CD8-positive, alpha-beta memory T cell (primary cell): ENCODE data around the gene P2RX1. TPM values are rescaled to one million over a fixed set of nuclear protein-coding genes. Genes with fewer than 3 reads are reported as not detected.
"Not testable (repeated sequence)": the region's sequence is repeated elsewhere in the genome, so short reads cannot be mapped to it uniquely, and the experiment has no call there.

Experiments
- CTCF ChIA-PET: fragments of 350-600 bp; sonication (Branson Sonifier 250); formaldehyde crosslinking; loops from one replicate; lab custom pipeline; 2021; ENCODE audit warnings: antibody characterized with exemption; lab: Charles Lee
- POLR2A ChIA-PET: fragments of 350-600 bp; sonication (Branson Sonifier 250); formaldehyde crosslinking; loops from one replicate; lab custom pipeline; 2021; ENCODE audit warnings: antibody characterized with exemption; lab: Charles Lee
- DNase-seq, 5 donors: peaks; one replicate each; pipeline versions ENCODE4 v3.0.0 to v3.0.0-alpha.2; 2020 to 2022; ENCODE audit warnings: mixed read lengths in 1 of 5
- H3K27ac ChIP-seq: one replicate; pipeline ENCODE4 v1.7.0; 2013; ENCODE audit warnings: low read depth, mild to moderate bottlenecking, low read length, moderate library complexity
- H3K27me3 ChIP-seq: 2 replicates; pipeline ENCODE4 v1.7.0; 2013; ENCODE audit warnings: low read length, mild to moderate bottlenecking; ENCODE audit not compliant: insufficient read depth, poor library complexity, severe bottlenecking
- H3K36me3 ChIP-seq: 2 replicates; pipeline ENCODE4 v1.7.0; 2013; ENCODE audit warnings: mild to moderate bottlenecking, low read length, moderate library complexity; ENCODE audit not compliant: insufficient read depth
- H3K4me1 ChIP-seq: 2 replicates; pipeline ENCODE4 v1.7.0; 2013; ENCODE audit warnings: mild to moderate bottlenecking, low read length, moderate library complexity; ENCODE audit not compliant: insufficient read depth
- H3K4me3 ChIP-seq: 2 replicates; pipeline ENCODE4 v1.7.0; 2013; ENCODE audit warnings: mild to moderate bottlenecking, low read length
- H3K9me3 ChIP-seq: 2 replicates; pipeline ENCODE4 v1.7.0; 2013; ENCODE audit warnings: mild to moderate bottlenecking, low read length
- H3K27ac Mint-ChIP-seq, 8 donors: one replicate each; pipeline ENCODE4 v1.8.0; 2020 to 2021; ENCODE audit warnings: mixed read lengths in 8 of 8, mild to moderate bottlenecking in 6 of 8, inconsistent platforms in 3 of 8, moderate library complexity in 3 of 8
- H3K27me3 Mint-ChIP-seq, 2 donors: one replicate each; pipeline ENCODE4 v1.8.0; 2020 to 2021; ENCODE audit warnings: mixed read lengths in 2 of 2, mild to moderate bottlenecking in 1 of 2, moderate library complexity in 1 of 2
- H3K36me3 Mint-ChIP-seq, 3 donors: one replicate each; pipeline ENCODE4 v1.8.0; 2020 to 2021; ENCODE audit warnings: mixed read lengths in 3 of 3, inconsistent platforms in 1 of 3, mild to moderate bottlenecking in 1 of 3
- H3K4me1 Mint-ChIP-seq, 3 donors: one replicate each; pipeline ENCODE4 v1.8.0; 2020 to 2021; ENCODE audit warnings: mixed read lengths in 3 of 3, inconsistent platforms in 1 of 3, mild to moderate bottlenecking in 1 of 3
- H3K4me3 Mint-ChIP-seq, 7 donors: one replicate each; pipeline ENCODE4 v1.8.0; 2020 to 2021; ENCODE audit warnings: mixed read lengths in 7 of 7, mild to moderate bottlenecking in 6 of 7, moderate library complexity in 4 of 7, inconsistent platforms in 2 of 7
- H3K9me3 Mint-ChIP-seq, 5 donors: one replicate each; pipeline ENCODE4 v1.8.0; 2020 to 2022; ENCODE audit warnings: mixed read lengths in 5 of 5, mild to moderate bottlenecking in 3 of 5, moderate library complexity in 2 of 5, inconsistent platforms in 1 of 5
- polyA plus RNA-seq: library from polyadenylated mRNA; unstranded; fragments of 300-500 nt; fragmentation: Illumina TruSeq; gene quantifications from one replicate; pipeline ENCODE4 v1.2.3, GENCODE V29; 2021
- total RNA-seq, 2 experiments: library from RNA; stranded (reverse); gene quantifications; one replicate each; pipeline ENCODE4 v1.2.3, GENCODE V29; 2021

The P2RX1 gene
- total and polyA plus RNA-seq, 3 experiments from 2014 or later, result 0.13 to 0.22 TPM; not detected in 1

DNA sequence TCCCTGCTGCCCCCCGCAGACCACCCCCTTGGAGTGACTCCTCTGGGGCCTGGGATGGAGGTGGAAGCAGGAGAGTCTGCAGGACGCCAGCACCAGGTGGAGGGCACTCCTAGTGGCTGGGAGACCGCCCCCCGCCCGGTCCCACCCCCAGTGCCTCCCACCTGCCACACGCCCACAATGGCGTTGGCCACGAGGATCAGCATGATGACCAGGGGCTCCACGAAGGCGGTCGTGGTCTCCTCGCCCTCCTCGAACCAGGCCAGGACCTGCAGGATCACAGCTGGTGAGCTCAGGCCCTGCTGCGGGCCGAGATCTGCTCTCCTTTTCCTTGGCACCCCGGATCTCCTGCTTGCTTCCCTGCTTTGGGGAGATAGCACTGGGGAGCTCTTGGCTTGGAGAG, 35.2 kb upstream of the P2RX1 start:
- Histone ChIP-seq H3K27ac (no peak overlapping the region), H3K4me1 (peaks cover 3% of the 10 kb centered on the region), H3K36me3 (peaks cover 22% of the 10 kb centered on the region), H3K27me3 (no peaks in the 10 kb centered on the region), H3K4me3 (no peak overlapping the region), H3K9me3 (no peaks in the 10 kb centered on the region)
- peaks cover 4 to 11% (median 5%) of the 10 kb centered on the region in 3 donors for H3K4me1 Mint-ChIP-seq
- no peaks in the 10 kb centered on the region for H3K9me3 Mint-ChIP-seq
- CTCF ChIA-PET, result interaction anchor here (1.0 kb wide), 1 partner anchor 14 kb away, joined by 3 read pairs; no protein-coding TSS in a partner anchor
- peaks cover 0 to 76% (median 3%) of the 10 kb centered on the region in 3 donors for H3K36me3 Mint-ChIP-seq
- H3K4me3 Mint-ChIP-seq, result no peak overlapping the region
- H3K27ac Mint-ChIP-seq, result peak overlapping the region in 1 of 8 donors; percentile 65
- POLR2A ChIA-PET, result no interaction called here
- no peaks in the 10 kb centered on the region for H3K27me3 Mint-ChIP-seq
- no peak for DNase-seq

DNA sequence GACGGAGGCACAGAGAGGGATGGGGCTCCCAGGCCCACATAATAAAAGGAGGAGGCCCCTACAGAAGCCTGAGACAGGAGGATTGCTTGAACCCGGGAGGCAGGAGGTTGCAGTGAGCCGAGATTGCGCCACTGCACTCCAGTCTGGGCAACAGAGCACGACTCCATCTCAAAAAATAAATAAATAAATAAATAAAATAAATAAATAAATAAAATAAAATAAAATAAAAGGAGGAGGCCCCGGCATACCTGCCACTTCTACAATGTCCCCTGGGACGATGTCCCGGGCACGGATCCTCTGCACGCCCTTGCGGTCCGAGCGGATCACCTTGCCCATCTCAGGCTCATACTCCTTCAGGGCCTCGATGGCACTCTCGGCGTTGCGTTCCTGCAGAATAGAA, 34.7 kb upstream of the P2RX1 start:
- no peak for DNase-seq
- peaks cover 24% of the 10 kb centered on the region for H3K36me3 ChIP-seq
- no peaks in the 10 kb centered on the region for H3K27me3 Mint-ChIP-seq

DNA sequence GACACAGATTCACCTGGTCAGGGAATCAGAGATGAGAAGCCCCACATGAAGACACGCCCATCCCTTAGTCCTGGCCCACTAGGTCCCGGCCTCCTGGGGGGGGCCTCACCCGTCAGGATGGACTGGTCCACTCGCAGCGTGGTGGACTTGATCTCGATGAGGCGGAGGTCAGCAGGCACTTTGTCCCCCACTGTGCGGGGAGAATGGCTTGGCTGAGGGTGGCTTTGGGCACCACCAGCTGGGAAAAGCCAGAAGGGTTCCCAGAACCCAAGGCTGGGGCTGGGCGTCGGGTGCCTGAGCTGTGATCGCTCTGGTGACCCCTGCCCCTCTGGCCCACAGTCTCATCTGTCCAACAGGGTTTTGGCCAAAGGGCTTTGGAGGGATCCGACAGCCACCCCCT, 34.3 kb upstream of the P2RX1 start:
- Mint-ChIP-seq H3K9me3 (no peaks in the 10 kb centered on the region), H3K4me1 (peaks cover 0 to 5% (median 0%) of the 10 kb centered on the region in 3 donors), H3K27ac (peak overlapping the region in 1 of 8 donors; percentile 36), H3K36me3 (peaks cover 3 to 79% (median 7%) of the 10 kb centered on the region in 3 donors), H3K27me3 (no peaks in the 10 kb centered on the region), H3K4me3 (no peak overlapping the region)
- H3K4me3 ChIP-seq, result no peak overlapping the region
- POLR2A ChIA-PET, result no interaction called here
- H3K9me3 ChIP-seq, result no peaks in the 10 kb centered on the region
- H3K27me3 ChIP-seq, result no peaks in the 10 kb centered on the region
- CTCF ChIA-PET, result no interaction called here
- no peak for DNase-seq
- H3K36me3 ChIP-seq, result peaks cover 27% of the 10 kb centered on the region
- H3K27ac ChIP-seq, result no peak overlapping the region
- H3K4me1 ChIP-seq, result no peaks in the 10 kb centered on the region

More for the DNA sequence above, 34.7 kb upstream of the P2RX1 start:
- Histone ChIP-seq H3K27me3 (no peaks in the 10 kb centered on the region), H3K27ac (no peak overlapping the region), H3K4me3 (no peak overlapping the region), H3K9me3 (no peaks in the 10 kb centered on the region), H3K4me1 (no peaks in the 10 kb centered on the region)
- Mint-ChIP-seq H3K4me1 (peaks cover 0 to 7% (median 1%) of the 10 kb centered on the region in 3 donors), H3K9me3 (no peaks in the 10 kb centered on the region), H3K27ac (no peak overlapping the region), H3K4me3 (no peak overlapping the region), H3K36me3 (peaks cover 0 to 76% (median 3%) of the 10 kb centered on the region in 3 donors)
- POLR2A ChIA-PET, result no interaction called here
- CTCF ChIA-PET, result no interaction called here

DNA sequence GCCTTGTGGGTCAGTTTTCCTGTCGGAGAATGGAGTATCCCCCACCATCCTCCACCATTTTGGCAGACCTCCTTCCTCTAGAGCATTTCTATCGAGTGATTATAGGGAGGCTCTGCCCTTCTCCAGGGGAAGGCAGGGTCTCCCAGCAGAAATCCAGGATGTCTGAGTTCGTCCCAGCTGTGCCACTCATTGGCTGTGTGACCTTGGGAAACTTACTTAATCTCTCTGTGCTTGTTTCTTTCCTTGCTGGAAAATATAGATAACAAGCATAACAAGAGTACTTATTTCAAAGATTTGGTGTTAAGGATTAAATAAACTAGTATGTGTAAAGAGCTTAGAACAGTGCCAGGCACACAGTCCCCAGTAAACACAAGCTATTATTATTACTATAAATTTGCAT, 33.2 kb upstream of the P2RX1 start:
- POLR2A ChIA-PET, result no interaction called here
- no peak overlapping the region for H3K27ac ChIP-seq
- peaks cover 34% of the 10 kb centered on the region for H3K36me3 ChIP-seq
- no peak overlapping the region for H3K4me3 ChIP-seq
- H3K9me3 Mint-ChIP-seq, result no peaks in the 10 kb centered on the region
- H3K27ac Mint-ChIP-seq, result peak overlapping the region in 1 of 8 donors; percentile 73
- no peaks in the 10 kb centered on the region for H3K4me1 ChIP-seq
- H3K9me3 ChIP-seq, result no peaks in the 10 kb centered on the region
- H3K4me3 Mint-ChIP-seq, result no peak overlapping the region
- H3K27me3 Mint-ChIP-seq, result no peaks in the 10 kb centered on the region
- peaks cover 0 to 2% (median 0%) of the 10 kb centered on the region in 3 donors for H3K4me1 Mint-ChIP-seq
- DNase-seq, result no peak
- peaks cover 4 to 77% (median 8%) of the 10 kb centered on the region in 3 donors for H3K36me3 Mint-ChIP-seq
- CTCF ChIA-PET, result interaction anchor here (1.4 kb wide), 1 partner anchor 16 kb away, joined by 4 read pairs; no protein-coding TSS in a partner anchor
- no peaks in the 10 kb centered on the region for H3K27me3 ChIP-seq

GRCh38 chr17:3948551-3948950, 32.3 kb upstream of the P2RX1 start:
- H3K4me3 Mint-ChIP-seq, H3K4me1 ChIP-seq: not testable (repeated sequence)

DNA sequence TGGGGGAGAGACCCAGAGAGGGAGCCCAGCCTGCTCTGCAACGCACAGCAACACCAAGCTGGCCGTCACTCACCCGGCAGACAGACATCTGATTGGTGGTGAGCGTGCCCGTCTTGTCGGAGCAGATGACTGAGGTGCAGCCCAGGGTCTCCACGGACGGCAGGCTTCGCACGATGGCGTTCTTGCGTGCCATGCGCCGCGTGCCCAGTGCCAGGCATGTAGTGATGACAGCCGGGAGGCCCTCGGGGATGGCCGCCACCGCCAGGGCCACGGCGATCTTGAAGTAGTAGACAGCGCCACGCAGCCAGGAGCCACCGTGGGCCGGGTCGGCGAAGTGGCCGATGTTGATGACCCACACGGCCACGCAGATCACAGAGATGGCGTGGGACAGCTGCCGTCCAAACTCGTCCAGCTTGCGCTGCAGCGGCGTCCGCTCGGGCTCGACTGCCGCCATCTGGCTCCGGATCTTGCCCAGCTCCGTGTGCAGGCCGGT, 31.1 kb upstream of the P2RX1 start:
- no peaks in the 10 kb centered on the region for H3K27me3 ChIP-seq
- no peaks in the 10 kb centered on the region for H3K27me3 Mint-ChIP-seq
- H3K9me3 Mint-ChIP-seq, result no peaks in the 10 kb centered on the region
- no peak overlapping the region for H3K4me3 Mint-ChIP-seq
- ChIA-PET CTCF (interaction anchor here (0.6 to 2.0 kb wide), 2 partner anchors 31 to 33 kb away, joined by 3 to 5 read pairs; no protein-coding TSS in a partner anchor), POLR2A (no interaction called here)
- H3K4me1 Mint-ChIP-seq, result peaks cover 0 to 2% (median 0%) of the 10 kb centered on the region in 3 donors
- H3K9me3 ChIP-seq, result no peaks in the 10 kb centered on the region
- no peaks in the 10 kb centered on the region for H3K4me1 ChIP-seq
- H3K27ac Mint-ChIP-seq, result no peak overlapping the region
- no peak for DNase-seq
- peaks cover 45% of the 10 kb centered on the region for H3K36me3 ChIP-seq
- no peak overlapping the region for H3K27ac ChIP-seq
- H3K36me3 Mint-ChIP-seq, result peaks cover 4 to 82% (median 9%) of the 10 kb centered on the region in 3 donors
- H3K4me3 ChIP-seq, result no peak overlapping the region

More at GRCh38 chr17:3948551-3948950, 32.3 kb upstream of the P2RX1 start:
- not testable (repeated sequence) for DNase-seq, H3K9me3 ChIP-seq, H3K4me3 ChIP-seq, H3K9me3 Mint-ChIP-seq, H3K4me1 Mint-ChIP-seq, H3K27ac ChIP-seq, H3K27me3 ChIP-seq, H3K27me3 Mint-ChIP-seq
- peak overlapping the region in 1 of 8 donors; percentile 26 for H3K27ac Mint-ChIP-seq
- ChIA-PET POLR2A (interaction anchor here (1.2 kb wide), 1 partner anchor 16 kb away, joined by 4 read pairs; no protein-coding TSS in a partner anchor), CTCF (interaction anchor here (1.4 kb wide), 1 partner anchor 16 kb away, joined by 4 read pairs; no protein-coding TSS in a partner anchor)
- H3K36me3 Mint-ChIP-seq, result peaks cover 4 to 80% (median 8%) of the 10 kb centered on the region in 3 donors
- H3K36me3 ChIP-seq, result peaks cover 43% of the 10 kb centered on the region

DNA sequence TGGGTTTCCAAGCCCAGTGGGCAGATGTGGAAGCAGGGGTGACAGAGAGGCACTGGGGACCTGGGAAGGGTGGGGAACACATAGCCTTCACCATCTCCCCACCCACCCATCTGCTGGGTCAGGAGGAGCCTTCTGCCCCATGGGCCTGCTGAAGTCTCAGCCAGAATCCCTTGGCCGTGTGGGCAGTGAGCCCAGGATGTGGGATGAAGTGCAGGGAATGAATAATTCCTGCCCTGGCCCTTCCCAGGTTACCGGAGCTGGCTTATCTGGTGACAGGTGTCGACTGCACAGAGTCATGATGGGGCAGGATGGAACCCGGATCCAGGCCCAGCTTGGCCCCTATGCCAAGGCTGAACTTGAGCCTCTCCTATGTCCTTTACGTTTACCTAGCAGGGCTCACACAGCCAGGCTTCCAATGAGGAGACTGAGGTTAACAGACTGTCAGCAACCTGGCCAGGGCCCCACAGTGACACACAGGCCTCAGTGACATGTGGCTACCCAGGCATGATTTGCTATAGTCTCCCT, 30.5 kb upstream of the P2RX1 start:
- H3K4me1 Mint-ChIP-seq, result peaks cover 0 to 2% (median 0%) of the 10 kb centered on the region in 3 donors
- H3K9me3 ChIP-seq, result no peaks in the 10 kb centered on the region
- no peaks in the 10 kb centered on the region for H3K9me3 Mint-ChIP-seq
- H3K4me3 Mint-ChIP-seq, result no peak overlapping the region
- no peak overlapping the region for H3K27ac ChIP-seq
- peaks cover 51% of the 10 kb centered on the region for H3K36me3 ChIP-seq
- H3K27me3 ChIP-seq, result no peaks in the 10 kb centered on the region
- ChIA-PET CTCF (interaction anchor here (2.0 kb wide), 1 partner anchor 33 kb away, joined by 5 read pairs; no protein-coding TSS in a partner anchor), POLR2A (no interaction called here)
- H3K4me3 ChIP-seq, result no peak overlapping the region
- peaks cover 4 to 81% (median 9%) of the 10 kb centered on the region in 3 donors for H3K36me3 Mint-ChIP-seq
- H3K4me1 ChIP-seq, result no peaks in the 10 kb centered on the region
- no peaks in the 10 kb centered on the region for H3K27me3 Mint-ChIP-seq
- H3K27ac Mint-ChIP-seq, result no peak overlapping the region
- no peak for DNase-seq
